GM21576 (cell line): ENCODE measurements around the gene TMEM132D.
"Not testable (repeated sequence)": the region's sequence is repeated elsewhere in the genome, so short reads cannot be mapped to it uniquely, and the experiment has no call there.

Experiments used
- ATAC-seq: cut with Tn5 transposase; IDR thresholded peaks from one replicate; pipeline ENCODE4 v1.9.1; 2021; ENCODE audit warnings: mild to moderate bottlenecking, moderate library complexity; ENCODE audit not compliant: unreplicated experiment

Gene TMEM132D

DNA sequence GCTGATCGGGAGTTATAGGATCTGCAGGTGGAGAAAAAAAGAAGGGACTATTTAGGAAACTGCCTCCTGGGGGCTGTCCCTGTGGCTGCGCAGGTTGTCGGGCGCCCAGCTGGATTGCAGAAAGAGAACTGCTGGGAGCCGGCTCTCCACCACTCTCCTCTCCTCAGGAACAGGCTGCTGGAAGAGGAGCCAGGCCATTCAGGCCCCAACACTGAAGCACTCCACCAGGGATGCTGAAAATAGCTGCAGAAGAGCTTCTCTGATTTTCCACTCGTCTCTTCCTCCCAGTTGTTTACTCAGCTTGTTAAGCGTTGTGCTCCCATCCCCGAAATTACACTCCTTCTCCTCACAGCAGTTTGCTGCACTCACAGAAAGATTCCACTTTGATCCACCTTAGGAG lies 703.2 kb downstream of the TMEM132D start:
- no peak for ATAC-seq

- no peak for ATAC-seq
Observed at GRCh38 chr12:129196927-129197326, 706.9 kb downstream of the TMEM132D start.

DNA sequence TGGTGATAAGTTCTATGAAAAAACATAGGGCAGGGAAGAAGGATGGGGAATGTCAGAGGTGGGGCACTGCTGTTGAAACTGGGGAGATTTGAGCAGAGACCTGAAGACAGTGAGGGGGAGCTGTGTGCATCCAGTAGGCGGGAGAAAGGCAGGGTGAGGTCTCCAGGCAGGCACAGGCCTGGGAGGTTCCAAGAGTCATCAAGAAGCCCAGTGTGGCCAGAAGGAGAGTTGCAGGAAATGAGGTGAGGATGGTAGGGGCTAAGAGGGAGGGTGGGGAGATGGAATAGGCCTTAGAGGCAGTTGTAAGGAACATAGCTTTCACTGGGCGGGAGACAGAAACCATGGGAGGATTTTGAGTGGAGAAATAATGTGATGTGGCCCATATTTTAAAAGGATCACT lies 708.7 kb downstream of the TMEM132D start:
- ATAC-seq, result no peak

GRCh38 chr12:129193263-129193871 lies 710.5 kb downstream of the TMEM132D start:
- ATAC-seq, result no peak

DNA sequence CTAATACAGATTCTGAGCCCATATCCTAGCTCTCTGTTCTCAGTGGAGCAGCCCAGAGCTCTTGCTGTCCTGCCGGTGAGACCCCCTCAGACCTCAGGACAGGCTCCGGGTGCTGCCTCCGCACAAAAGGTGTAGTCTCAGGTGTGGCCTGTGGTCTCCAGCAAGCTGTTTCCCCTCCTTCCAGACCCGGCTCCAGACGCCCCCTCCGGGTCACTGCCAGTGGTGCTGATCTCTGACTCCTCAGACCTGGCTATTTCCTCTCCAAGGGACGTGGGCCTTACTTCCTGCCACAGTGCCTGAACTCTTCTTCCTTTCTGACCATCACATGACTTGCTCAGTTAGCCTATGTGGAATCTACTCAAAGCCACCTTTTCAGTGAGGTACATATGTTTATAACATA lies 713.0 kb downstream of the TMEM132D start:
- no peak for ATAC-seq

GRCh38 chr12:129189879-129190278 lies 713.9 kb downstream of the TMEM132D start:
- not testable (repeated sequence) for ATAC-seq

GRCh38 chr12:129186952-129187351 lies 716.9 kb downstream of the TMEM132D start:
- no peak for ATAC-seq

GRCh38 chr12:129185855-129186254 lies 718.0 kb downstream of the TMEM132D start:
- no peak for ATAC-seq

DNA sequence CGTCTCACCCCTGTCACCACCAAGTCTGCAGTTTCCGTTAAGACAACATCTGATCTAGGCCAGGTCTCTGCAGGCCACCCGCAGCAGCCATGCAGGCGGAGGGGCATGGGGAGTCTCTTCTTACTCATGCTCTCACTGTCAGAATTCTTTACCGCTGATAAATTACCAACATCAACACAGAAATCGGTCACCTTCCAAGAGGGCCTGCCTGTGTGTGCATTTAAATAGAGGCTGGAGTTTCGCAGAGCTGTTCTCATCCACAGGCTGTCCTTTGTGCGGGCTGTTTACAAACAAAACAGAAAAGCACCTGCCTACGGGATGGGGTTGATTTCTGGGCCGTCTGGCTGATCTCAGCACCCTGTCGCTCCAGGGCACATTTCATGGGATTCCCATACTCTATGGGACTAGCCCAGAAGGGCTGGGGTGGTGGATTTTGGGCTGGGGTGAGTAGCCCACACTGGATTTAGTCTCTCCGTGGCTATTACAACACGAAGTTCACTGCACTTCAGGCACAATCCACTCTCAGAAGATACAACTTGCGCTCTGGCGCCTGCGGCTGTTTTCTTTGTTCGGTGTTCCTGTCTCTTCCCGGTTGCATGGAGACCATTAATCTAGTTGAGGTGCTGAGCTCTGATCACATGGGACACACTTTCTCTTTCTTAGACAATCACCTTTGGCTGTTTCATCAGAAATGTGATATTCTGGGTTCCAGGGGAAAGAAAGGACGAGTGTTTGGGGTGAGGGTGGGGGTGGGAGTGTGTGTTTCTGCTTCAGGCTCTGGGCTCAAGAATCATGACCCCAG lies 719.5 kb downstream of the TMEM132D start:
- ATAC-seq, result no peak

- ATAC-seq, result no peak
Observed at GRCh38 chr12:129179941-129180553, 723.8 kb downstream of the TMEM132D start.

- no peak for ATAC-seq
Observed at GRCh38 chr12:129169928-129170327, 733.9 kb downstream of the TMEM132D start.

DNA sequence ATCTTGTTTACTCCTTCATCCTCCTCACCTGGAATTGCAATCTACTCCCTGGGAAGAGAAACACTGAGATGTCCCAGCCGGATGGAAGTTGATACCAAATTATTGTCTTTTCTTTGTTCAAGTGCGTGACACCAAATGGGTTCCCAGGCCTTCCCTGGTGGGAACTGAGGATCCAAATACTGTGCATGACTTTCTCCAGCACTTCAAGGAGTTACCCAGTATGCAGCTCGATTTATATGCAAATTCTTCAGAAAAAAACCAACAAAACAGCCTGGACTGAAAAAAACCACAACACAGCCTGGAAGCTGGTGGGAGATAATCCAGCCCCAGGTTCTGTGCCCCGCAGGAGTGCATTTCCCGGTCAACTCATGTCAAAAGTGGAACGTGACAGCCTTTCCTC lies 740.0 kb downstream of the TMEM132D start:
- no peak for ATAC-seq

- ATAC-seq, result no peak
Observed at GRCh38 chr12:129163461-129163860, 740.4 kb downstream of the TMEM132D start.

DNA sequence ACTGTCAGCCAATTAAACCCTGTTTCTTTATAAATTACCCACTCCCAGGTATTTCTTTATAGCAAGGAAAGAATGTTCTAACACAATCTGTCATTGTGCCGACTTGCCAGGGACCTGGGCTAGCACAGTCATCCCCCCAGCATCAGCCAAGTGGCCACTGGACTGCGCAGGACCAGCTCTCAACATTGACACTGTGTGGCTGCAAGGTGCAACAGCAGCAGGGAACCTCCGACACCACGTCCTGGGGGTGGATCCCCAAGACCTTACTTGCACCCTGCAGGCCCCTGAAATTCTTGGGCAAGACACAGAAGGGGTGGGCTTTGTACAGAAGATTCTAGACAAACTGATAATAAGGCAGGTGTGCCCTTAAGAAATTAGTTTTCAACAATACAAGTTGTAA lies 741.0 kb downstream of the TMEM132D start:
- ATAC-seq, result no peak

GRCh38 chr12:129161511-129161910 lies 742.3 kb downstream of the TMEM132D start:
- ATAC-seq, result no peak

- no peak for ATAC-seq
Observed at GRCh38 chr12:129160282-129160681, 743.5 kb downstream of the TMEM132D start.

GRCh38 chr12:129152351-129153104 lies 751.3 kb downstream of the TMEM132D start:
- no peak for ATAC-seq

DNA sequence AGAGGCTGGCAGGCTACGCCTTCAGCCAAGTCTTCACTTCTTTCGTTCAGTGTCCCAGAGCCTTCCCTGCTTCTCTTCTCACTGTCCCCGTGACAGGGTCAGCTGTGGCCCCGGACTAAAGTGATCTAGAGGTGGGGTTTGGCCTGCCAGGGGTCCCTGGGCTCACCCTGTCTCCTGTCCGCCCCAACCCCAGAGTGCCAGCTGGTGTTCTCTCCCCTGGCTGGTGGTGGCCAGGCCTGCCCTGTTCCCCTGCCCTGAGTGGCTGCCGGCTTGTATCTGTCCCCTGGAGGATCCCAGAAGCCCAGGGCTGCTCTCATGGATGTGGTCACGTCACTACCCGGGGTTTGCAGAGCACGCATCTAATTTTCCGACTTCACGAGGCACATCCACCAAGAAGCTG lies 753.1 kb downstream of the TMEM132D start:
- no peak for ATAC-seq

DNA sequence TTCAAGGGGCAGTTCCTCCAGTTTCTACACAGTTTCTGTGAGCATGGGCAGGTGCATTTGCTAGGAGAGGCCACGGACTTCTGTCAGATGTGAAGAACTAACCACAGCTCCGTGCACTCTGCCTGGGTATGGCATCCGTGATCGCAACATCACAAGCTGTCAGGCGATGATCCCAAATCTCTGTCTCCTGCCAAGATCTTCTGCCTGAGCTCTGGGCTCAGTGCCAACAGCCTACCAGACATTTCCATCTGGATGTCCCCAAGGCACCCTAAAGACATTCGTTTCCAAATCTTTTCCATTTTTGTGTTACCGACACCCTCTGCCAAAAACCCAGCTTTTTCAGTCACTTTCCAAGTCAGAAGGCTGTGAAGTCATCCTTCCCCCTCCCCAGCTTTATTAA lies 758.4 kb downstream of the TMEM132D start:
- no peak for ATAC-seq

DNA sequence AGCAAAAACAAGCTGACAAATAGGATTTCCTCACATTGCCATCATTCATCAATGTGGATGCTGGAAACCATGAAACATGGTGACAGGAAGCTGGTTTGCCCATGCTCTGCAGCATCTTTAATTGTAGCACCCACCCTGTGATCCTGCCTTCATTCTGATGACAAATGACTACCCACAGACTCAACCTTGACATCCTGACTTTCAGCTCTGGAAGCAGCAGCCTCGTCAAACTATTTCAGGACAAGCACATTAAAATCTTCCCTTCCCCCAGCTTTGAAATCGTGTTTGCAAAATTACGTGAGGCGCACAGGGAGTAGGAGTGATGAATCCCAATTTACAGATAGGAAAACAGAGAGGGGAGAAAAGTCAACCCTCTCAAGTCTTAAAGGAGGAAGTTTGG lies 765.0 kb downstream of the TMEM132D start:
- ATAC-seq, result no peak

DNA sequence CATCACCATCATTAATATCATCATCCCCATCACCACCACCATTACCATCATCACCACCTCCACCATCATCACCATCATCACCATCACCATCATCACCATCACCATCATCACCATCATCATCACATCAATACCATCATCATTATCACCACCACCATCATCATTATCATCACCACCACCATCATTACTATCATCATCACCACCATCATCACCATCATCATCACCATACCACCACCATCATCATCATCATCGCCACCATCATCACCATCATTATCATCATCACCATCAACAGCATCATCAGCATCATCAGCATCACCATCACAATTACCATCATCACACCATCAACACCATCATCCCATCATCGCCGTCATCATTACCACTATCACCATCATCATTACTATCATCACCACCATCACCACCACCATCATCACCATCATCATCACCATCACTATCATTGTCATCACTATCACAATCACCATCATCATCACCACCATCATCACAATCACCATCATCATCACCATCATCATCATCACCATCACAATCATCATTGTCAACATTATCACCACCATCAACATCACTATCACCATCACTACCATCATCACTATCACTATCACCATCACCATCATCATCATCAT lies 767.0 kb downstream of the TMEM132D start:
- no peak for ATAC-seq
